ENCODE measurements around the gene GLB1L. TPM values are rescaled to one million over a fixed set of nuclear protein-coding genes. Genes with fewer than 3 reads are reported as not detected.

GLB1L gene
- total RNA-seq, 1 donor from 2014 or later = 16.1 TPM

- Mint-ChIP-seq H3K36me3 (peaks cover 9% of the 10 kb centered on the region), H3K27me3 (peaks cover 6% of the 10 kb centered on the region), H3K4me3 (peak overlapping the region; percentile 63), H3K27ac (peak overlapping the region; percentile 91), H3K9me3 (no peaks in the 10 kb centered on the region), H3K4me1 (ENCODE audit: unreplicated experiment) (peaks cover 7% of the 10 kb centered on the region)
- no peak for DNase-seq (ENCODE audit: extremely low spot score, unreplicated experiment)
- TF ChIP-seq CTCF (conservative IDR thresholded peaks at IDR 0.05) = no peak
Observed at GRCh38 chr2:219286436-219287115, 41.3 kb upstream of the GLB1L start.

- DNase-seq (ENCODE audit: extremely low spot score, unreplicated experiment) = no peak
Observed at GRCh38 chr2:219285894-219286425, 40.7 kb upstream of the GLB1L start.

GRCh38 chr2:219285373-219285735 is 40.1 kb upstream of the GLB1L start:
- Mint-ChIP-seq H3K4me1 (ENCODE audit: unreplicated experiment) (peaks cover 7% of the 10 kb centered on the region), H3K27me3 (no peaks in the 10 kb centered on the region), H3K36me3 (peaks cover 9% of the 10 kb centered on the region), H3K4me3 (no peak overlapping the region), H3K27ac (peak overlapping the region; percentile 46), H3K9me3 (no peaks in the 10 kb centered on the region)
- TF ChIP-seq CTCF (conservative IDR thresholded peaks at IDR 0.05) = no peak
- DNase-seq (ENCODE audit: extremely low spot score, unreplicated experiment) = no peak

More at GRCh38 chr2:219285894-219286425, 40.7 kb upstream of the GLB1L start:
- Mint-ChIP-seq H3K27ac (peak overlapping the region; percentile 91), H3K27me3 (peaks cover 2% of the 10 kb centered on the region), H3K36me3 (peaks cover 9% of the 10 kb centered on the region), H3K9me3 (no peaks in the 10 kb centered on the region), H3K4me1 (ENCODE audit: unreplicated experiment) (peaks cover 7% of the 10 kb centered on the region), H3K4me3 (peak overlapping the region; percentile 63)
- no peak for TF ChIP-seq CTCF (conservative IDR thresholded peaks at IDR 0.05)

GRCh38 chr2:219284501-219285372 is 39.5 kb upstream of the GLB1L start:
- Mint-ChIP-seq H3K4me1 (ENCODE audit: unreplicated experiment) (peaks cover 7% of the 10 kb centered on the region), H3K36me3 (peaks cover 9% of the 10 kb centered on the region), H3K9me3 (no peaks in the 10 kb centered on the region), H3K27ac (no peak overlapping the region), H3K27me3 (no peaks in the 10 kb centered on the region), H3K4me3 (no peak overlapping the region)
- TF ChIP-seq CTCF (conservative IDR thresholded peaks at IDR 0.05) = no peak
- DNase-seq (ENCODE audit: extremely low spot score, unreplicated experiment) = no peak

GRCh38 chr2:219282943-219283581 is 37.8 kb upstream of the GLB1L start:
- H3K27me3 Mint-ChIP-seq = no peaks in the 10 kb centered on the region
- H3K9me3 Mint-ChIP-seq = no peaks in the 10 kb centered on the region
- H3K4me3 Mint-ChIP-seq = peak overlapping the region; percentile 49
- no peak for TF ChIP-seq CTCF (conservative IDR thresholded peaks at IDR 0.05)
- peak overlapping the region; percentile 73 for H3K27ac Mint-ChIP-seq
- H3K4me1 Mint-ChIP-seq (ENCODE audit: unreplicated experiment) = peaks cover 16% of the 10 kb centered on the region
- no peak for DNase-seq (ENCODE audit: extremely low spot score, unreplicated experiment)
- peaks cover 9% of the 10 kb centered on the region for H3K36me3 Mint-ChIP-seq
